Activated CD4-positive, alpha-beta T cell treated with anti-CD3 and anti-CD28 coated beads, Interleukin-2, amount 50 U/mL, for 1 hour (primary cell): ENCODE results near the gene SEC62.
A peak's percentile ranks its signal among the peaks of the same experiment; 100 is the strongest.
"Not testable (repeated sequence)": the region's sequence is repeated elsewhere in the genome, so short reads cannot be mapped to it uniquely, and the experiment has no call there.

Source experiments
- DNase-seq: peaks from one replicate; pipeline ENCODE4 v3.0.0-alpha.2; 2020

Gene SEC62

DNA sequence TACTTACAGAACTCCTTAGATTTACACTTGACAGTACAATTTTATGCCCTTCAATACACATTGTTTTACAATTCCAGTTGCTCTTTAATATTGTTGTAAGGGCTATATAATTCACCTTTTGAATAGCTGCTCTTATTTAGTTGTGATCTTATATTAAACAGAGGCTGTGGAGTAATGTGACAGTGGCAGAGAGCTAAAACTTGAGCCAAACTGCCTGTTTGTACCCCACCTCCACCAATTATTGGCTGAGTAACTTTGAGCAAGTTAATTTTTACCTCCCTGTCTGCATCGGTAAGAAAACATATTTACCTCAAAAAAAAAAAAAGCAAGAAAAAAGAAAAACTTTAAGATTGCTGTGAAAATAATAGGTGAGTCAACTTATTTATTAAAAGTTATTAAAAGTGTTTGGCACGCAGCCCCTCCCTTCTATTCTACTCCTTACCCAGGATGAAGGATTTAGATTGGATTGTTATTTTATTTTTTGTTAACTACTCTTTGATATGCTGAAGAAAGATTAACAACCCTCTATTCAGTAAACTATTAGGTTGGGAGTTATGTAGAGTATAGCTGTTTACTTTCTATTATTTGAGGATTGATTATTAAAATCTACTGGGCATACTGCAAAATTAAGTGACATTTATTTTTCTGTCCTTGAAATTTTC is 1.7 kb downstream of the SEC62 start:
- DNase-seq, result no peak

DNA sequence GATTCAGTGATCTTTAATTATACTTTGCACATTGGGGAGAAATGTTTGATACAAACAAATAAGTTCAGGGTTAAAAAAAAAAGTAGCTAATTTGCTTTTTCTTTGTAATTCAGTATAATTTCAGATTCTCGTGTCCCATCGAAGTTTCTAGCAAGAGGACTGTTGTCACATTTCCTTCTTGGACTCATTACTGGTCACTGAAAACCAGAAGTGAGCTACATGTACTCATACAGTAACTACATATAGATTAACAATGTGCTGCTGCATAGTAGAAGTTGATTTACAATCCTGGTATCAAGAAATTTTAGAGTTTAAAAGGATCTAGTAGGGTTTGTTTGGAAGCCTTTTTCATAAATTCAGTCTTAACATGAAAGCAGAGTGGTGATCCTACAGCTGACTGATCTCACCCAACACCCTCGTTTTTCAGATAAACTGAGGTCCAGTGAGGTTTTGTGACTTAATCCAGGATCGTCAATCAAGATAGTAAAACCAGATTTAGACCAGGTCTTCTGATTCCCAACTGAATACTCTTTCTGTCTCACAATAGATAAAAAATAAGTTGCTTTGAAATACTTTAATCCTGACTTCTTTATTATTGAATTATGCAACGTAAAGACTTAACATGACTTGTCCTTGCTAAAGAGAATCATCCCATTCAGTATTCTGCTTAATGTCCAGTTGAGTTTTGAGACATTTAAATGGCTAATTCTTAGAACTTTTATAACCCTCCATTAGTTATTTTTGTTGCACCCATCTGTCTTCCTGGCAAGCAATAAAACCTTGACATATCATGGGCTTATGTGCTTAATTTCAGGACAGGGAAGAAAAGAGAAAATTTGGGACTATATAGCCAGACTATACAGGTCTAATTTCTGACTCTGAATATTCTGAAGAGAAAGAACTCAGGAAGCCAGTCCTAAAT is 2.8 kb downstream of the SEC62 start:
- no peak for DNase-seq

GRCh38 chr3:169970847-169971246 is 4.2 kb downstream of the SEC62 start:
- DNase-seq, result no peak

DNA sequence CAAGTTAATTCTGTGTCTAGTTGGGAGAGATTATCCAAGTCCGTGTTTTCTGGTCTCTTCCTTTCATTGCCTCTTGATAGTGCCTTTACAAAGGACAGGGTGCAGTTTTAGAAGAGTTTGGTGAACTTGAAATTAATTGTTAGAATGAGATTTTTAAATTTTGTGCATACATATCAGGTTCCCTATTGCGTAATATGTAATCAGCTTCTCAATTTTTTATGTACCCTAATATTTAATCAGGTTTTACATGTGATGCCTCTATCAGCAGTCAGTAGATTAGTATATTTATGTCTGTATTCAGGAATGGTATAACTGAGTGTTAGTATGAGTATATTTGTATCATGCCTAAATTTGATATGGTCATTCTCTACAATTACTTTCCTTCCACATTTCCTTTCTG is 4.9 kb downstream of the SEC62 start:
- DNase-seq, result no peak

DNA sequence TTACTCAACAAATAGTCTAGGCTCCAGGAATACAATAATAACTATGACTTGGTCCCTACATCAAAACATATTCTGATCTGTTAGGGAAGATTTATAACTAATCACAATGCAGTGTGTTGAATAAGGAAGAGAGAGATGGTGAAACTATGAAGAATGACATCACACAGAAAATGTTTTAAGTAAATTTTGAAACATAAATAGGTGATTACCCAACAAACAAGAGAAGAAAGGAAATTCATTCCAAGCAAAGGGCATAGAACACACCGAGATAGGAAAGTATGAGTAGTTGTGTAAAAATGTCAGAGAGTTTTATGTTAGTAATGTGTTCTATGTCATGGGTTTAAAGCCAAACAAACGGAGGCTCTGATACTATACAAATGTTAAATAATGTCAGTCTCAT is 13.4 kb downstream of the SEC62 start:
- DNase-seq, result no peak

GRCh38 chr3:169984292-169984691 is 17.7 kb downstream of the SEC62 start:
- DNase-seq, result no peak

GRCh38 chr3:169990431-169990830 is 23.8 kb downstream of the SEC62 start:
- no peak for DNase-seq

- DNase-seq, result no peak
Observed at GRCh38 chr3:169992156-169992555, 25.5 kb downstream of the SEC62 start.

DNA sequence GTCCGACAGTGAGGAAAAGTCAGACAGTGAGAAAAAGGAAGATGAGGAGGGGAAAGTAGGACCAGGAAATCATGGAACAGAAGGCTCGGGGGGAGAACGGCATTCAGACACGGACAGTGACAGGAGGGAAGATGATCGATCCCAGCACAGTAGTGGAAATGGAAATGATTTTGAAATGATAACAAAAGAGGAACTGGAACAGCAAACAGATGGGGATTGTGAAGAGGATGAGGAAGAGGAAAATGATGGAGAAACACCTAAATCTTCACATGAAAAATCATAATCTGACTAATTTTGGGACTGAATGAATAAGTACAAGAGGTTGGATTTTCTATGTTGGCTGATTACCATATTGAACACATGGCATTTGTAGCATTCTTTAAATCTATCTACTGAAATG is 26.2 kb downstream of the SEC62 start:
- no peak for DNase-seq

DNA sequence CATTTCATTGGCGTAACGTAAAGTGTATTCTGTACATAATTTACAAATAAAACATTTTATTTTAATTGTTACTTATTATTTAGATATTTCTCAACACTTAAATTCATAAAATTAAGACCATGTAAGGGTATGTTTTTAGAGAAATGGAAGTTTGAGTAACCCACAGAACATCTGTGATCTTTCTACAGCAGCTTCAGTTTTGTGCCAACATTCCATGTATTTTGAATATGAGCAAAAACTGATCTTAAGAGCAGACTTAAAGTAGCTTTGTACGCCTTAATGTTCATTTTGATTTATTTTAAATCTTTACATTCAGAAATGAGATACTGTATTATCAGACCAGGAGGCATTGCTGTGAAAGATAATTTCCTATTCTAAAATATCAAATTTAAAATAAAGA is 27.2 kb downstream of the SEC62 start:
- no peak for DNase-seq

DNA sequence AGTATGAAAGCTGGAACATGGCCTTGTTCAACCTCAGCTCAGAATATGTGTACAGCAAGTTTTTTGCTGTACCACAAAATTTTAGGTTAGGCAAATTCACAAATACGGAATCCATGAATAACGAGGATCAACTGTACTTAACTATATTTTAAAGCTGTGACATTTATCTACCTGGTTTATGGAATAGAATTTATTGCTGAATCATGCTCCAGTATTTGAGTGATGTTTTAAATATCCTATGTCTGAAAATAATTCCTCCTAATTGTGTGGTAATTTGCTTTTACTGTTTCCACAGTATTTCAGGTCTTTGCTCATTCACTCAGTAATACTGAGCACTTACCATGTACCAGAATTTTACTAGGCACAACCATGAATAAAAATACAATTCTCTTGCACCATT is 29.5 kb downstream of the SEC62 start:
- no peak for DNase-seq

GRCh38 chr3:169998668-169999131 is 32.1 kb downstream of the SEC62 start:
- DNase-seq, result no peak

DNA sequence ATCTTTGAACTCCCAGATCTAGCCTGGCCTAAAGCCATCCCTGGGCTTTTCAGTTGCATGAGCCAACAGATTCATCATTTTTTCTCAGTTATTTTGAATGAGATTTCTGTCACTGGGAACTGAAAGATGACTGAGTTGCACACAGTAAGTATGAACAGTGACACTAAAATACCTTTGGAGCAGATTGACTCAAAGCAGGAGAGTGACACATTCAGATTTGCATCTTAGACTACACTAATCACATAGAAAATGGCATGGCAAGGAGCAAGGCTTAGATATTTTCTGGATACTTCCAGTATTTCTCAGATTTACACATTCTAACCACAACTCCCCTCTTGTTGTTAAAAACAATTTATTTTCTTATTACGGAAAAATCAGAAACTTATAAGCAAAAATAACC is 32.8 kb downstream of the SEC62 start:
- DNase-seq, result no peak

GRCh38 chr3:170000051-170000450 is 33.4 kb downstream of the SEC62 start:
- DNase-seq, result no peak

GRCh38 chr3:170002231-170002630 is 35.6 kb downstream of the SEC62 start:
- no peak for DNase-seq

DNA sequence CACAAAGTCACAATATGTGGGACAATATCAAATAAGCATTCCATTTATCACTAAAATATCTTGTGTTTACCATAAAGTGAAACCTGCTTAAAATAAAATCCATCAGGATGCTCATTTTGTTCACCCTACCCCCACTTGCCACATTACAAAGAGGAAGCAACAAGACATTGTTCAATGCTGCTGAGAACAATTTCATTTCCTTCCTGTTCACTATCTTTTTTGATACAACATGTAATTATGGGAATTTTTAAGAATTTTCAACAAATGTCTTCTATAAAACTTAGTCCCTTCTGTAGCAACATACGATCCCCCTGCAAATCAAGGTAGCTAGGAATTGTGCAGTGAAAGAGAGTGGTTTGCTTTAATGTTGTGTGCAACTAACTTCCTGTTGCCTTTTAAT is 36.3 kb downstream of the SEC62 start:
- no peak for DNase-seq

DNA sequence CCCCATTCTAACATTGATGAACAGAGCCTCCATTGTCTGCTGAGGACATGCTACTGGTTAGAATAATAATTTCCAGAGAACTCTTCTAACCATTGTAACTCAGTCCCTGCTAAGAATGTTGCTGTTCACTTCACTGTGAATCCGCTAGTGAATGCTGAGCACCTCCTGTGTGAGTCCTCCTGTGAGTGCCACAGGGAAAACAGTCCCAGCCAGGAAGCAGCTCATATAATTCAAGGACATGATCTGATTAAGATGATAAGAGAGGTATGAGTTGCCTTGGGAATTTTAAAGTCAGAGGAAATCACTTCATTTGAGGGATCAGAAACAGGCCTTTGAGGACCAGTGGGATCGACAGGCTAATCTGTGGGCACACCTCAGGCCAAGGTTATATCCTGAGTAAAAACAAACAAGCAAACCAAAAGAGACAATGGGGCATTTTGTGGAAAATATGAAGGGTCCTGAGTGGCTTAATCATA is 37.3 kb downstream of the SEC62 start:
- no peak for DNase-seq

DNA sequence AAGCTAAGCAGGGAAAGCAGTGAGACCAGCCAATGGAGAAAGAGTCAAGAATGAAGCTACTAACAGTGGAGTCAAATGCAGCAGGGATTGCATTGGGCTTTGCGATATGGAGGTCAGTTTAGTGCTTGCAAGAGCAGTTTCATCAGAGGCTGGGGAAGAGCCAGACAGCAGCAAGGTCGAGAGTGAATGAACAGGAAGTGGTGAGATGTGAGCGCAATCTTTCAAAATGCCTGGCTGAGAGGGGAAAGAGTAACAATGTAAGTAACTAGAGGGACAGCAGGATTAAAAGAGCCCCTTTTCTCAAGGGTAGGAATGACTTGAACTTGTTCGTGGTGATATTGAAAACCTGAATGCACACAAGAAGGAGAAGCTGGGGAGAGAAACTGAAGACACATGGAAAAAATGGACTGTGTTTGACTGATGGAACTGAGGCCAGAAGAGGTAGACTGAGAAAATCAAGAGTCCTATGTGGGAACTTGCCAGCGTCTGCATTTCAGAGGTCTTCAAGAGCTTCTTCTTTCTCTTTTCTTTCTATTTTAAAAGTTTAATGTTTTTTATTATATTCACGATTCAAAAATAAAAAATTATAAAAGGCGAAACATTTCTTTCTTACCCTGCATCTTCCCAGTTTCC is 40.5 kb downstream of the SEC62 start:
- DNase-seq, result peak; percentile 13

GRCh38 chr3:170010498-170010897 is 43.9 kb downstream of the SEC62 start:
- DNase-seq, result no peak

- DNase-seq, result no peak
Observed at GRCh38 chr3:170012683-170013400, 46.2 kb downstream of the SEC62 start.

DNA sequence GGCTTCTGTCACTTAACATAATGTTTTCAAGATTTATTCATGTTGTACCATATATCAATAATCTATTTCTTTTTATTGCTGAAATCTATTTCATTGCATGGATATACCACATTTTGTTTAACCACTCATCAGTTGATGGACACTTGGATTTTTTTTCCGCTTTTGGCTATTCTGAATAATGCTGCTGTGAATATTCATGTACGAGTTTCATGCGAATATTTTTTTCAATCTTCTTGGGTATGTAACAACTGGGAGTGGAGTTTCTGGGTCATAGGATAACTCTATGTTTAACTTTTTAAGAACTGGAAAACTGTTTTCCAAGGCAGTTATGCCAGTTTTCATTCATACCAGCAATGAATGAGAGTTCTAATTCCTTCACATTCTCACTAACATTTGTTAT is 49.5 kb downstream of the SEC62 start:
- DNase-seq, result no peak

- not testable (repeated sequence) for DNase-seq
Observed at GRCh38 chr3:170019306-170019705, 52.7 kb downstream of the SEC62 start.

DNA sequence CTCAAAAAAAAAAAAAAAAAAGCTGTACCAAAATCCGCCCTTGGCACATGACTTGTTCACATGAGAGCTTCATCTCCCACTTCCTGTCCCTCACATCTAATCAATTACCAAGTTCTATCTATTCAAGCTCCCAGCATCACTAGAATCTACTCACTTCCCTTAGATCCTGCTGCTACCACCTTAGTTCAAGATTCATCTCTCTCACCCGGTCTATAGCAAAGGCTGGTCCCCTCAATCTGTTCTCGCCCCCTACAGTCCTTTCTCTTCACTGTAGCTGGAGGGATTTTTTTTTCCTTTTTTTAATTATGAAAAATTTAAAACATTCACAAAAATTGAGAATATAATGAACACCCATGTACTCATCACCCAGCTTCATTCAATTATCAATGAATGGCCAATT is 54.5 kb downstream of the SEC62 start:
- DNase-seq, result no peak
